ENCODE results near the gene FUNDC2.

FUNDC2 gene

GRCh38 chrX:155035688-155036087 lies 9.0 kb downstream of the FUNDC2 start:
- ChIA-PET POLR2A (no interaction called here), CTCF (interaction anchor here (1.2 kb wide), 1 partner anchor 11 kb away, joined by 4 read pairs; no protein-coding TSS in a partner anchor)
- no CpG with 5 or more reads among the region's 4 CpGs for WGBS (ENCODE audit: insufficient coverage)
- peaks cover 0 to 18% (median 5%) of the 10 kb centered on the region in 4 experiments for H3K36me3 ChIP-seq (ENCODE audit: control insufficient read depth in 4 of 4, insufficient read depth in 4 of 4, low read length in 3 of 4)
- no peak for DNase-seq
- peaks cover 0 to 7% (median 3%) of the 10 kb centered on the region in 5 experiments for H3K9me3 ChIP-seq (ENCODE audit: control extremely low read depth in 1 of 5, control insufficient read depth in 4 of 5, insufficient read depth in 2 of 5, low read depth in 1 of 5, low read length in 4 of 5)
- H3K27ac ChIP-seq (ENCODE audit: insufficient read depth in 1 of 2, low read depth in 1 of 2, low read length in 2 of 2, poor library complexity in 1 of 2, severe bottlenecking in 2 of 2): no peak overlapping the region
- H3K27me3 ChIP-seq (replicated peaks in 2 of 5; ENCODE audit: control insufficient read depth in 4 of 5, insufficient read depth in 5 of 5, low read length in 4 of 5): no peaks in the 10 kb centered on the region
- H3K4me3 ChIP-seq (ENCODE audit: control insufficient read depth in 1 of 7, extremely low read depth in 1 of 7, insufficient read depth in 4 of 7, low read depth in 2 of 7, low read length in 6 of 7): no peak overlapping the region
- H3K4me1 ChIP-seq (ENCODE audit: control extremely low read depth in 1 of 4, control insufficient read depth in 4 of 4, insufficient read depth in 4 of 4, low read length in 3 of 4): no peaks in the 10 kb centered on the region

GRCh38 chrX:155046129-155046810 lies 19.6 kb downstream of the FUNDC2 start:
- Histone ChIP-seq H3K27ac (ENCODE audit: insufficient read depth in 1 of 2, low read depth in 1 of 2, low read length in 2 of 2, poor library complexity in 1 of 2, severe bottlenecking in 2 of 2) (no peak overlapping the region), H3K27me3 (replicated peaks in 2 of 5; ENCODE audit: control insufficient read depth in 4 of 5, insufficient read depth in 5 of 5, low read length in 4 of 5) (no peaks in the 10 kb centered on the region), H3K9me3 (ENCODE audit: control extremely low read depth in 1 of 5, control insufficient read depth in 4 of 5, insufficient read depth in 2 of 5, low read depth in 1 of 5, low read length in 4 of 5) (no peaks in the 10 kb centered on the region), H3K4me1 (ENCODE audit: control extremely low read depth in 1 of 4, control insufficient read depth in 4 of 4, insufficient read depth in 4 of 4, low read length in 3 of 4) (peaks cover 0 to 11% (median under 1%) of the 10 kb centered on the region in 4 experiments), H3K4me3 (ENCODE audit: control insufficient read depth in 1 of 7, extremely low read depth in 1 of 7, insufficient read depth in 4 of 7, low read depth in 2 of 7, low read length in 6 of 7) (no peak overlapping the region), H3K36me3 (ENCODE audit: control insufficient read depth in 4 of 4, insufficient read depth in 4 of 4, low read length in 3 of 4) (peaks cover 0 to 8% (median 2%) of the 10 kb centered on the region in 4 experiments)
- ChIA-PET POLR2A (no interaction called here), CTCF (interaction anchor here (0.6 to 1.1 kb wide), 2 partner anchors 10 to 61 kb away, joined by 3 to 4 read pairs; no protein-coding TSS in a partner anchor)
- WGBS (ENCODE audit: insufficient coverage): 74% methylated on average over 6 of the region's 6 CpGs
- DNase-seq: no peak

- WGBS (ENCODE audit: insufficient coverage): 51% methylated on average over 4 of the region's 5 CpGs
- Histone ChIP-seq H3K9me3 (ENCODE audit: control extremely low read depth in 1 of 5, control insufficient read depth in 4 of 5, insufficient read depth in 2 of 5, low read depth in 1 of 5, low read length in 4 of 5) (no peaks in the 10 kb centered on the region), H3K27me3 (replicated peaks in 2 of 5; ENCODE audit: control insufficient read depth in 4 of 5, insufficient read depth in 5 of 5, low read length in 4 of 5) (no peaks in the 10 kb centered on the region), H3K4me3 (ENCODE audit: control insufficient read depth in 1 of 7, extremely low read depth in 1 of 7, insufficient read depth in 4 of 7, low read depth in 2 of 7, low read length in 6 of 7) (no peak overlapping the region), H3K36me3 (ENCODE audit: control insufficient read depth in 4 of 4, insufficient read depth in 4 of 4, low read length in 3 of 4) (peaks cover 0 to 10% (median 2%) of the 10 kb centered on the region in 4 experiments), H3K27ac (ENCODE audit: insufficient read depth in 1 of 2, low read depth in 1 of 2, low read length in 2 of 2, poor library complexity in 1 of 2, severe bottlenecking in 2 of 2) (no peak overlapping the region), H3K4me1 (ENCODE audit: control extremely low read depth in 1 of 4, control insufficient read depth in 4 of 4, insufficient read depth in 4 of 4, low read length in 3 of 4) (peaks cover 0 to 11% (median under 1%) of the 10 kb centered on the region in 4 experiments)
- no peak for DNase-seq
- ChIA-PET CTCF (interaction anchor here (0.6 to 1.1 kb wide), 2 partner anchors 11 to 61 kb away, joined by 3 to 4 read pairs; no protein-coding TSS in a partner anchor), POLR2A (no interaction called here)
Measured at GRCh38 chrX:155046811-155047528, 20.3 kb downstream of the FUNDC2 start.

GRCh38 chrX:155048977-155049619 lies 22.5 kb downstream of the FUNDC2 start:
- Histone ChIP-seq H3K4me1 (ENCODE audit: control extremely low read depth in 1 of 4, control insufficient read depth in 4 of 4, insufficient read depth in 4 of 4, low read length in 3 of 4) (peaks cover 0 to 11% (median under 1%) of the 10 kb centered on the region in 4 experiments), H3K4me3 (ENCODE audit: control insufficient read depth in 1 of 7, extremely low read depth in 1 of 7, insufficient read depth in 4 of 7, low read depth in 2 of 7, low read length in 6 of 7) (no peak overlapping the region), H3K9me3 (ENCODE audit: control extremely low read depth in 1 of 5, control insufficient read depth in 4 of 5, insufficient read depth in 2 of 5, low read depth in 1 of 5, low read length in 4 of 5) (no peaks in the 10 kb centered on the region), H3K27ac (ENCODE audit: insufficient read depth in 1 of 2, low read depth in 1 of 2, low read length in 2 of 2, poor library complexity in 1 of 2, severe bottlenecking in 2 of 2) (no peak overlapping the region), H3K27me3 (replicated peaks in 2 of 5; ENCODE audit: control insufficient read depth in 4 of 5, insufficient read depth in 5 of 5, low read length in 4 of 5) (no peaks in the 10 kb centered on the region), H3K36me3 (ENCODE audit: control insufficient read depth in 4 of 4, insufficient read depth in 4 of 4, low read length in 3 of 4) (peaks cover 0 to 10% (median 3%) of the 10 kb centered on the region in 4 experiments)
- 54% methylated on average over 3 of the region's 9 CpGs for WGBS (ENCODE audit: insufficient coverage)
- ChIA-PET POLR2A (no interaction called here), CTCF (interaction anchor here (0.8 to 1.0 kb wide), 3 partner anchors 15 to 44 kb away, joined by 3 read pairs; partner anchors contain the start of gene FUNDC2)
- DNase-seq: peak; percentile 64 to 75 (median 67)

GRCh38 chrX:155052738-155053498 lies 26.3 kb downstream of the FUNDC2 start:
- POLR2A ChIA-PET: no interaction called here
- Histone ChIP-seq H3K36me3 (ENCODE audit: control insufficient read depth in 4 of 4, insufficient read depth in 4 of 4, low read length in 3 of 4) (peaks cover 0 to 3% (median 2%) of the 10 kb centered on the region in 4 experiments), H3K27ac (ENCODE audit: insufficient read depth in 1 of 2, low read depth in 1 of 2, low read length in 2 of 2, poor library complexity in 1 of 2, severe bottlenecking in 2 of 2) (peak overlapping the region in 1 of 2 experiments; percentile 14), H3K4me1 (ENCODE audit: control extremely low read depth in 1 of 4, control insufficient read depth in 4 of 4, insufficient read depth in 4 of 4, low read length in 3 of 4) (peaks cover 0 to 17% (median 3%) of the 10 kb centered on the region in 4 experiments), H3K4me3 (ENCODE audit: control insufficient read depth in 1 of 7, extremely low read depth in 1 of 7, insufficient read depth in 4 of 7, low read depth in 2 of 7, low read length in 6 of 7) (no peak overlapping the region), H3K9me3 (ENCODE audit: control extremely low read depth in 1 of 5, control insufficient read depth in 4 of 5, insufficient read depth in 2 of 5, low read depth in 1 of 5, low read length in 4 of 5) (no peaks in the 10 kb centered on the region), H3K27me3 (replicated peaks in 2 of 5; ENCODE audit: control insufficient read depth in 4 of 5, insufficient read depth in 5 of 5, low read length in 4 of 5) (no peaks in the 10 kb centered on the region)
- CTCF ChIA-PET: no interaction called here
- DNase-seq: no peak
- whole genome bisulfite sequencing (ENCODE audit: insufficient coverage): 85% methylated on average over 4 of the region's 5 CpGs

GRCh38 chrX:155053656-155054055 lies 27.0 kb downstream of the FUNDC2 start:
- 87% methylated on average over 3 of the region's 3 CpGs for WGBS (ENCODE audit: insufficient coverage)
- CTCF ChIA-PET: no interaction called here
- POLR2A ChIA-PET: no interaction called here
- no peak for DNase-seq
- Histone ChIP-seq H3K4me3 (ENCODE audit: control insufficient read depth in 1 of 7, extremely low read depth in 1 of 7, insufficient read depth in 4 of 7, low read depth in 2 of 7, low read length in 6 of 7) (no peak overlapping the region), H3K36me3 (ENCODE audit: control insufficient read depth in 4 of 4, insufficient read depth in 4 of 4, low read length in 3 of 4) (peaks cover 0 to 3% (median 2%) of the 10 kb centered on the region in 4 experiments), H3K4me1 (ENCODE audit: control extremely low read depth in 1 of 4, control insufficient read depth in 4 of 4, insufficient read depth in 4 of 4, low read length in 3 of 4) (peaks cover 0 to 17% (median 3%) of the 10 kb centered on the region in 4 experiments), H3K27ac (ENCODE audit: insufficient read depth in 1 of 2, low read depth in 1 of 2, low read length in 2 of 2, poor library complexity in 1 of 2, severe bottlenecking in 2 of 2) (no peak overlapping the region), H3K9me3 (ENCODE audit: control extremely low read depth in 1 of 5, control insufficient read depth in 4 of 5, insufficient read depth in 2 of 5, low read depth in 1 of 5, low read length in 4 of 5) (no peaks in the 10 kb centered on the region), H3K27me3 (replicated peaks in 2 of 5; ENCODE audit: control insufficient read depth in 4 of 5, insufficient read depth in 5 of 5, low read length in 4 of 5) (no peaks in the 10 kb centered on the region)

Measured in common myeloid progenitor, CD34-positive (primary cell).